ENCODE data around the gene PNLIPRP3. TPM values are rescaled to one million over a fixed set of nuclear protein-coding genes. Genes with fewer than 3 reads are reported as not detected.

Gene PNLIPRP3
- total and polyA plus RNA-seq, 2 of the 4 experiments (the other 2 are of a cell fraction), result not detected

DNA sequence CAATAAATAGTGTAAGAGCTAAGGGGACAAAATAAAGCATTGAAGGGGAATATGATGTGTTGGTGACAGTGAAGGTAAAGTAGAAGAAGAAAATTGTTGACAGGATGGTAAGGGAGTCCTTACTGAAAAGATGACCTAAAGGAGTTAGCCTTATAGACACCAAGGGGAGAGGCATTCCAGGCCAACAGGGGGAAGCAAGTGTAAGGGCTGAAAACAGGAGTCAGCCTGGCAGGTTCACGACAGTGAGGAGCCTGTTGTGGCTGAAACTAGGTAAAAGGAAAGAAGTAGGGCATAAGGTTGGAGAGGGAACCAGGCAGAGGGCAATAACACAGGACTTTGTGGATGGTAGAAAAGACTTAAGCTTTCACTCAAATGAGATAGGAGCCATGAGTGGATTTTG lies 34.0 kb downstream of the PNLIPRP3 start:
- intact Hi-C loops (cut with micrococcal nuclease), result no loop called here
- no peak overlapping the region for H2BK15ac ChIP-seq (ENCODE audit: low read depth, low read length)
- no peaks in the 10 kb centered on the region for H3K79me1 ChIP-seq (ENCODE audit: low read depth in 1 of 2, low read length in 2 of 2)
- no peak overlapping the region for H3K9ac ChIP-seq (ENCODE audit: low read depth, low read length)
- in situ Hi-C loops (cut with MboI; ENCODE audit: low sequenced_read_pairs), result no loop called here
- CTCF ChIA-PET, result no interaction called here
- H4K8ac ChIP-seq (ENCODE audit: low read depth in 2 of 2, low read length in 2 of 2), result no peak overlapping the region
- ATAC-seq (ENCODE audit: low read depth) (no peak), DNase-seq (no peak)
- H3K27me3 ChIP-seq (ENCODE audit: control insufficient read depth, insufficient read depth, low read length), result no peaks in the 10 kb centered on the region
- WGBS, 2 experiments (ENCODE audit: extremely low coverage in 2 of 2, insufficient read length in 1 of 2), result no CpG with 5 or more reads among the region's 1 CpG
- no peak overlapping the region for H4K91ac ChIP-seq (ENCODE audit: insufficient read depth, low read depth, low read length)
- no peaks in the 10 kb centered on the region for H4K20me1 ChIP-seq (ENCODE audit: insufficient read depth, low read length)
- H3K36me3 ChIP-seq (ENCODE audit: control insufficient read depth, insufficient read depth, low read length), result no peaks in the 10 kb centered on the region
- H2BK5ac ChIP-seq (ENCODE audit: low read depth, low read length, poor library complexity, severe bottlenecking), result no peak overlapping the region
- H2BK20ac ChIP-seq (ENCODE audit: low read depth, low read length), result no peak overlapping the region
- H3K4ac ChIP-seq (ENCODE audit: low read depth, low read length), result no peak overlapping the region
- dilution Hi-C loops (cut with HindIII; ENCODE audit: low sequenced_read_pairs, unreplicated experiment), result no loop called here
- H3K4me1 ChIP-seq (ENCODE audit: control insufficient read depth, insufficient read depth, low read length), result no peaks in the 10 kb centered on the region
- POLR2A ChIA-PET (ENCODE audit: unreplicated experiment), result no interaction called here
- H4K5ac ChIP-seq (ENCODE audit: low read depth, low read length), result no peak overlapping the region
- no peak overlapping the region; the same call in 1 of the 2 replicates for H3K56ac ChIP-seq (ENCODE audit: extremely low read depth, insufficient read depth, low read length)
- no peak overlapping the region for H2AK5ac ChIP-seq (ENCODE audit: low read depth, low read length)
- no peaks in the 10 kb centered on the region for H3K9me1 ChIP-seq (ENCODE audit: insufficient read depth, low read length)
- H3K14ac ChIP-seq (replicated peaks; ENCODE audit: low read depth, low read length), result no peak overlapping the region
- no peak for TF ChIP-seq CEBPB (IDR thresholded peaks at IDR 0.05; ENCODE audit: low read depth, low read length)
- no peak overlapping the region for H3K4me3 ChIP-seq (ENCODE audit: insufficient read depth, low read depth, low read length)
- no peak overlapping the region for H3K27ac ChIP-seq (ENCODE audit: insufficient read depth, low read length)
- H3K23ac ChIP-seq (ENCODE audit: low read depth, low read length), result no peak overlapping the region
- H3K4me2 ChIP-seq (ENCODE audit: low read depth, low read length), result no peak overlapping the region
- H3K18ac ChIP-seq (ENCODE audit: low read depth, low read length), result no peak overlapping the region
- H3K9me3 ChIP-seq (ENCODE audit: control insufficient read depth, insufficient read depth, low read length), result no peaks in the 10 kb centered on the region
- BruUV-seq (replicated peaks), result no TSS peak
- H2BK120ac ChIP-seq (ENCODE audit: low read depth, low read length), result no peak overlapping the region
- no peak overlapping the region for H2AFZ ChIP-seq (replicated peaks; ENCODE audit: low read length, poor library complexity)
- no peak overlapping the region for H2AK9ac ChIP-seq (replicated peaks; ENCODE audit: low read depth, low read length, poor library complexity)
